Measurements from ENCODE around the gene ERBB2.

ERBB2 gene

DNA sequence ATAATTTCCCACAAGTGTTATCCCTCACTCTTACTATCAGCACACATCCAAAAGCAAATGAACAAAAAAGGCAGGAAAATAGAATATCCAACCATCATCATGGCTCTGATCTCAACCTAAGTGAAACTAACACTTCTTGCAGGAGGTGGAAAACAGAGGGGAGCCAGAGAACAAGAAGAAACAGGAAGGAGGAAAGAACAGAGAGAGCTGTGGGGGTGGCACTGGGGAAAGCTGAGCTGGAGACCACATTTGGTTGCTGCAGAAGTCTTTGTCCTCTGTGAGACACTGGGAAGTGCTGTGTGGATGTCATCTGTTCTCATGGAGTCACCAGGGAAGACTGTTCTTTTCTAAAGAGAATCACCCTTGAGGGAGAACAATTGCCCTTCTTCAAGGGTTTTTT lies 72.6 kb downstream of the ERBB2 start:
- H3K4me1 Mint-ChIP-seq, result peaks cover 4% of the 10 kb centered on the region
- no peaks in the 10 kb centered on the region for H3K9me3 Mint-ChIP-seq
- peaks cover 13% of the 10 kb centered on the region for H3K27me3 Mint-ChIP-seq (ENCODE audit: low read depth)
- no peaks in the 10 kb centered on the region for H3K36me3 Mint-ChIP-seq (ENCODE audit: low read depth)
- no peak overlapping the region for H3K27ac Mint-ChIP-seq
- TF ChIP-seq, protein P1, sequence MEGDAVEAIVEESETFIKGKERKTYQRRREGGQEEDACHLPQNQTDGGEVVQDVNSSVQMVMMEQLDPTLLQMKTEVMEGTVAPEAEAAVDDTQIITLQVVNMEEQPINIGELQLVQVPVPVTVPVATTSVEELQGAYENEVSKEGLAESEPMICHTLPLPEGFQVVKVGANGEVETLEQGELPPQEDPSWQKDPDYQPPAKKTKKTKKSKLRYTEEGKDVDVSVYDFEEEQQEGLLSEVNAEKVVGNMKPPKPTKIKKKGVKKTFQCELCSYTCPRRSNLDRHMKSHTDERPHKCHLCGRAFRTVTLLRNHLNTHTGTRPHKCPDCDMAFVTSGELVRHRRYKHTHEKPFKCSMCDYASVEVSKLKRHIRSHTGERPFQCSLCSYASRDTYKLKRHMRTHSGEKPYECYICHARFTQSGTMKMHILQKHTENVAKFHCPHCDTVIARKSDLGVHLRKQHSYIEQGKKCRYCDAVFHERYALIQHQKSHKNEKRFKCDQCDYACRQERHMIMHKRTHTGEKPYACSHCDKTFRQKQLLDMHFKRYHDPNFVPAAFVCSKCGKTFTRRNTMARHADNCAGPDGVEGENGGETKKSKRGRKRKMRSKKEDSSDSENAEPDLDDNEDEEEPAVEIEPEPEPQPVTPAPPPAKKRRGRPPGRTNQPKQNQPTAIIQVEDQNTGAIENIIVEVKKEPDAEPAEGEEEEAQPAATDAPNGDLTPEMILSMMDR (IDR thresholded peaks at IDR 0.05; ENCODE audit: unreplicated experiment in 3 of 3), result no peak
- H3K4me3 Mint-ChIP-seq, result no peak overlapping the region

DNA sequence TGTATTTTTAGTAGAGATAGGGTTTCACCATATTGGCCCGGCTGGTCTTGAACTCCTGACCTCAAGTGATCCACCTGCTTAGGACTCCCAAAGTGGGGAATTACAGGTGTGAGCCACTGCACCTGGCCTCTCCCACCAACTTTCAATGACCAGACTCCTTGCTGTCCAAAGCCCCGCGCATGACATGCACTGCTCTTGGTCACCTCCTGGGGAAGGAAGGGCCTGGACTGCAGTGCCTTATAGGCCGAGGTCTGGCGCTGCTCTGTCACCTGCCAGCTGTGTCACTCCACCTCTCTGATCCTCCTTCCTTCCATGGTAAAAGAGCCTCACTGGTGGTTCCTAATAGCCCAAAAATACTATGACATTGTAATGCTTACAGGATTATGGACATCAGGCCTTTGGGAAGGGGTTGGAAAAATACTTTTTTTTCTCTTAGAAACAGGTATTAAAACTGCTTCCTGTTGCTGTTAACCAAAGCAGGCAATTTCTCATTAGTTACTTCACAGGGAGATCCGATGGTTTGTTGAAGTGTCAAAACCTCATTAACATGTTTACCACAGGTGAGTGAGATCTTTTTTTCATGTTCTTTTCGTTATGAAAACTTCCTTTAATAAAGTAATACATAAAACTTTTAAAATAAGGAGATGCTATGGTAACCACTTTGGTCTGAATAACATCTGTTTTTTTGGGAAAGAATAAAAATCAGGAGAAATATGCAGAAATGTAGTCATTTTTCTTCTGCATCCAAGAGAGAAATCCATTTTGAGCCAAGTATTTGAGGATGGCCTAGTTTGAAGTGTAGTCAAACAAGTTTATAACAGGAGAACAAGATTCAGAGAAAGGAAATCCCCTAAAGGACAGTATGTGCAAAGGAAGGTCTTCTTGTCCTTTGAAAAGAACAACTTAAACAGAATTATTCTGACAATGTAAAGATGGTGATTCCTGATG lies 73.4 kb downstream of the ERBB2 start:
- H3K36me3 Mint-ChIP-seq (ENCODE audit: low read depth), result no peaks in the 10 kb centered on the region

DNA sequence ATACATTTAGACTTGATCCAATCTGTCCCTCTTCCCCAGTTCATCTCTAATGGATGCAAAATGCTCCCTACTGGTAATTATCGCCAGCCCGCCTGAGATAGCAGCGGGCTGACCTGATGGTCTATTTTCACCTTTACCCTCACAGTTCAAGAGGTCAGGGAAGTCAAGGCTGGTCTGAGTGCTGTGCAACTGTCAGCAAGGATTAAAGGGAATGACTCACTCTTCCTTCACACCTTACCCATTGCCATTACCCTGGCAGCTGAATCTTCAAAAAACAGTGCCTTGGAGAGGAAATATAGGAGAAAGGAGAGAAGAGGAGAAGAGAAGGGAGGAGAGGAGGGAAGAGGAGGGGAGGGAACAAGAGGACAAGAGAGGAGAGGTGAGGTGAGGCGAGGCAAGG lies 74.2 kb downstream of the ERBB2 start:
- TF ChIP-seq, protein P1 (IDR thresholded peaks at IDR 0.05; ENCODE audit: unreplicated experiment in 3 of 3), result no peak
- H3K36me3 Mint-ChIP-seq (ENCODE audit: low read depth), result no peaks in the 10 kb centered on the region
- H3K9me3 Mint-ChIP-seq, result no peaks in the 10 kb centered on the region
- H3K27me3 Mint-ChIP-seq (ENCODE audit: low read depth), result peaks cover 18% of the 10 kb centered on the region
- no peak overlapping the region for H3K4me3 Mint-ChIP-seq
- peaks cover 4% of the 10 kb centered on the region for H3K4me1 Mint-ChIP-seq
- H3K27ac Mint-ChIP-seq, result no peak overlapping the region

More for the DNA sequence above, 73.4 kb downstream of the ERBB2 start:
- TF ChIP-seq, protein P1 (IDR thresholded peaks at IDR 0.05; ENCODE audit: unreplicated experiment in 3 of 3), result no peak
- H3K4me3 Mint-ChIP-seq, result no peak overlapping the region
- H3K4me1 Mint-ChIP-seq, result peaks cover 4% of the 10 kb centered on the region
- H3K9me3 Mint-ChIP-seq, result no peaks in the 10 kb centered on the region
- peaks cover 18% of the 10 kb centered on the region for H3K27me3 Mint-ChIP-seq (ENCODE audit: low read depth)
- H3K27ac Mint-ChIP-seq, result no peak overlapping the region

DNA sequence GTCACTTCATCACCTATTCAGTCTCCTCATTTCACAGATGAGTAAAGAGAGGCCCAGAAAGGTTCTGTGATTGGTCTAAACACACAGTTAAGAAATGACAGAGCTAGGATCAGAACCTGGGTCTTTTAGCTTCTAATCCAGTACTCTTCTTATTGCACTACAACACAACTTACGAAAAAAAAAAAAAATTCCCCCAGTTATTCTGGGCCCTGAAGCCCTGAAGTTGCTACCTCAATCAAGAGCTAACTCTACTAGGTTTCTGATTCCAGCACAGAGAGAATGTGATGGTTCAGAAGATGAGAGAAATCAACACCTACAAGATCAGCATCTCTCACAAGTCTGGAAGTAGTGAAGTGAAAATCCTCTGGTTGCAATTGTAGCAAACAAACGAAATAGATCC lies 75.2 kb downstream of the ERBB2 start:
- Mint-ChIP-seq H3K27me3 (ENCODE audit: low read depth) (peaks cover 18% of the 10 kb centered on the region), H3K27ac (no peak overlapping the region), H3K4me1 (peaks cover 4% of the 10 kb centered on the region), H3K9me3 (no peaks in the 10 kb centered on the region), H3K36me3 (ENCODE audit: low read depth) (no peaks in the 10 kb centered on the region), H3K4me3 (no peak overlapping the region)
- TF ChIP-seq, protein P1 (IDR thresholded peaks at IDR 0.05; ENCODE audit: unreplicated experiment in 3 of 3), result no peak

DNA sequence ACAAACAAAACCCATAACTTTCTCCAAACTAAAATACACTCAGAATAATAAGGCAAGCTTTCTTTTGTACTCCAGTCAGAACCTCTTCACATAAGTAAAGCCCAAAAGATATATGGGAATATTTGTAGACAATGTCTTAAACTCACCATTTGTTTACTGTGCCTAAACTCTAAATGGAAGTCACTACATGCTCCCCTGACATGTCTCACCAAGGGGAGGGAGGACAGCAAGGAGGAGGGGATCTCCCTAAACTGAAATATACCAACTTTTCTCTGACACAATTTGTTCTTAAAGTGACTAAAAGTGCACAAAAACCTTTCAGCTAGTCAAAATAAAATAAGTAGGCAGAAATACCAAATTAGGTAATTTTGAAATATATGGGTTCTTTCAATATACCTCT lies 76.4 kb downstream of the ERBB2 start:
- H3K9me3 Mint-ChIP-seq, result no peaks in the 10 kb centered on the region
- H3K36me3 Mint-ChIP-seq (ENCODE audit: low read depth), result no peaks in the 10 kb centered on the region

More for the DNA sequence above, 76.4 kb downstream of the ERBB2 start:
- TF ChIP-seq, protein P1 (IDR thresholded peaks at IDR 0.05; ENCODE audit: unreplicated experiment in 3 of 3), result no peak
- Mint-ChIP-seq H3K4me1 (peaks cover 4% of the 10 kb centered on the region), H3K27me3 (ENCODE audit: low read depth) (peaks cover 24% of the 10 kb centered on the region), H3K27ac (no peak overlapping the region), H3K4me3 (no peak overlapping the region)
